Measurements from ENCODE around the gene CACNA1C.

The CACNA1C gene

GRCh38 chr12:2495417-2496112, 442.8 kb downstream of the CACNA1C start:
- DNase-seq, result no peak

GRCh38 chr12:2498964-2499500, 446.2 kb downstream of the CACNA1C start:
- no peak for DNase-seq

DNA sequence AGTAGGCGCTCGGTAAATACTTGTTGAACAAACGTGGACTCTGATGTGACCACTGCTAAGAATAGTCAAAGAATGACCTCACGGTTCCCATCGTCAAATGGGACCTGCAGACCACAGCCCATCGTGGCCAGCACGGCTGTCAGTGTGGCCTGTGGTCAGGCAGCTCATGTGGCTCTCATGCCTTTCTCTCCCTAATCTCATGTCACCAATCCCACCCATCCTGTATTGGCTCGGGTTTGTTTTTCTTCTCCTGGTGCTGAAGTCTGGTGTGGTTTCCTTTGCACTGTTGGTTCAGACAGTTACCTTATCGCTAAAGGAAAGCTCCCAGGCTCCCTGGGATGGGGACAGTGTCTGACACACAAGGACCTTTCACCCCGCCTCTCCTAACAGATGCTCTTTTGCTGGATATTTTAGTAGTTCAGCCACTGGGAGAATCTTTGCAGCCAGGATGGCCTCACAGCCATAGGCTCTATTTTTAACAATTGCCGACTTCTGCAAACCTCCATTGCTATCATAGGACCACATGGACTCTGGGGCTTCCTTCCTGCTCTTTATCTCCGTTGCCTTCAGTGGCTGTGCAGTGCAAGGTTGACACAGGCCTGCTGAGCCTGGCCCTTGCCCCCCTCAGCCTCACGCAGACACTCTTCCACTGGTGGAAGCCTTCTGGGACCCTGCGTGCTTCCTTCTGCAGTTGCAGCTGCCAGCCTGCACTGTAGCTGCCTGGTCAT, 448.8 kb downstream of the CACNA1C start:
- DNase-seq, result no peak

- DNase-seq, result no peak
Measured at GRCh38 chr12:2503036-2503435, 450.2 kb downstream of the CACNA1C start.

DNA sequence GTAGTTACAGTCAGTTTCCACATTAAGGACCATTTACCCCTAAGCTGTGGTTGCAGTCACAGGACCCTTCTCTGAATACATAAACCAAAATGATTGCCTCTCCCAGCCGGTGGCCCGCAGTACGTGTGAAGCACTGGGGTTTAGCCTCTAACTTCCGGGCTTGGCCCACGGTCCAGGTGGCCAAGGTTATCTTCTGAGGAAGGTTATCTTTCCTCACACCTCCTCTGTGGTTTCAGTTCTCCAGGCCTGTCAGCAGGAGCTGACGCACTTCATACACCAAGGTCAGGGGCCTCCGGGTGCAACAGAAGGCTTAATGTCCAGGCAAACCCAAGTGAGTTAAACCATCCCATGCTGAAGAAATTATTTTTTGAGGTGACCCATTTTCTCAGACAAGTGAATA, 451.0 kb downstream of the CACNA1C start:
- DNase-seq, result no peak

GRCh38 chr12:2504577-2504976, 451.8 kb downstream of the CACNA1C start:
- DNase-seq, result no peak

DNA sequence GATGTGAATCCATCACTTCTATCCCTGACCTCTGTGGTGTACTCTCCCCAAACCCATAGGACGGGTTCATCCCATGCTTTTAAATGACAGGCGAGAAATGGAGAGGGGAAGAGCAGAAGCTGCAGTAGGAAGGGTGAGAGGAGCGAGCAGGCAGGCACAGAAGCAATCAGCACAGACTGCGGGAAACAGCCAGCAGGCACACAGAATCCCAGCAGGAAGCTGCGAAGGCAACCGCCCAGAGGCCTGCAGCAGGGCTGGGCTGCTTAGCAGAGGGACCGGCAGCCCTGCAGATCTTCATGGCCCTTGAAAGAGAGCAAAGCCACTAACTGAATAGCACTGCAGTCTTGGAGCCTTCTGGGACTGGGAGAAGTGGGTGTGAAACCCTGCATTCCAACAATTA, 455.0 kb downstream of the CACNA1C start:
- DNase-seq, result no peak

- DNase-seq, result no peak
Measured at GRCh38 chr12:2509137-2509536, 456.4 kb downstream of the CACNA1C start.

- no peak for DNase-seq
Measured at GRCh38 chr12:2510045-2510444, 457.3 kb downstream of the CACNA1C start.

DNA sequence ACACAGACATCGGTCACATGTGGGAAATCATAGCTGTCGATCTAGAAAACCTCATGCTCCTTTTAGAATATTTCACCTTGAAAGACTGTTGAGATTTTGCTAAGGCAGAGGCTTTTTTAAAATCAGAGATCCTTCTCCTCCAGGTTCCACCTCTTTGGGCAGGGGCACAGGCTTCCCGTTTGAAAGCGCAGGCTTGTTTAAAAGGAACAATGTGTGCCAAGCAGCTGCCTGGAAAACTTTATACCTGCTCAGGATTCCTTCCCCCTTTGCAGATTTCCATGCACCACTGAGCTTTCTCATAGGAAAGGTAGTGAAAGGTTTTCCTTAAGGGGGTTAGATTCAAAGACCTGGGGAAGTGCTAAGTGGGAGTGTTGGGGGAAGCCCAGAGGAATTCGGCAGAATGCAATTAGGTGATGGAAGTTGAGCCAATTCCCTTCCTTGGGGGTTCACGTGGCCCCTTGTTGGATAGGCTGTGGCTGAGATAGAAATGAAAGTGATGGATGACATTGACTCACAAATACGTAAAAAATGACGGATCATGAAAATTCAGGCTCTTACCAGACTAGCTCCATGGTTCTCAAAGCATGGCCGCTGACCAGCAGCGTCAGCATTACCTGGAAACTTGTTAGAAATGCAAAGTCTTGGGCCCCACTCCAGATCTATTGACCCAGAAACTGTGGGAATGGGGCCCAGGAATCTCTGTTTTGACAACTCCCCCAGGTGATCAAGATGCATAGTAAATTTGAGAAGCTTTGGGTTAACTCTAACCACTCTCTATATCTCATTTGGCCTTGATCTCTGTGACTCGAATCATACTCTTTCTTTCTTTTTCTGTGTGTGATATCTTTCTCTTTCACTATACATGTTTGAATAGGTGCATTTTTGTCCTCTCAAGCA, 460.6 kb downstream of the CACNA1C start:
- no peak for DNase-seq

- DNase-seq, result no peak
Measured at GRCh38 chr12:2514038-2514340, 461.2 kb downstream of the CACNA1C start.

DNA sequence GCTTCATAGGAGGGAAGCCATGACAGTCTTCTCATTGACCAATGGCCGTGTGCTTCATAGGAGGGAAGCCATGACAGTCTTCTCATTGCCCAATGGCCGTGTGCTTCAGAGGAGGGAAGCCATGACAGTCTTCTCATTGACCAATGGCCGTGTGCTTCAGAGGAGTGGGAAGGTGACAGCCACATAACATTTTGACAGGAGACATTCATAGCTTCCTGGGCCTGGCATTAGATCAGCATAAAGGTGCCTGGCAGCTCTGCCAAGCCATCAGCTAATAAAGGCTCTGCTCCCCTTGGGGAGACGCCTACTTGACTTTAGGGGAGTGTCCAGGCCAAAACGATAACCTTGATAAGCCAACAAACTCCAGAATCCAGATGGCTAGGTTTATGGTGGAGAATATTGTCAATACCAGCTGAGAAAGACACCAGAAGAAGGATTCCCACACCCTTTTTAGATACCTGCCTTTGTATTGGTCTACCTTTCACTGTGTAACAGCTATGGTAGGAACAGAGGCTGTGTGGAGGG, 468.0 kb downstream of the CACNA1C start:
- no peak for DNase-seq

DNA sequence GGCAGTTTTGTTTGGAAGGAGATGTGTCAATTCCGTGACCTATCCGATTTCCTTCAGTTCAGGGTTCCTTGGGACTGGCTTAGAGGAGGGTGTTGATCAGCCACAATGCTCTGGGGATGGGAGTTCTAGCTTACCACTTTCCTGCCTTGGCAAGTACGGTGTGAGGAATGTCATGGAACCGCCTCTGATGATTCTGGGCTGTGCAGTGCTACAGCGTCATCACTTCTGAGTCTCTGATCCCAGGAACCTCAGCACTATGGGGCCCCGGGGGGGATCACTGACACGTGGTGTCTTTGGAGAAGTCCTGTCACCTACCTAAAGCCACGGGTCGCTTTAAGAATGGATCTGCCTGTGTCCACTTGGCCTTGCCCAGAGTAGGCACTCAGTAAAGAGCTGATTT, 470.5 kb downstream of the CACNA1C start:
- no peak for DNase-seq

DNA sequence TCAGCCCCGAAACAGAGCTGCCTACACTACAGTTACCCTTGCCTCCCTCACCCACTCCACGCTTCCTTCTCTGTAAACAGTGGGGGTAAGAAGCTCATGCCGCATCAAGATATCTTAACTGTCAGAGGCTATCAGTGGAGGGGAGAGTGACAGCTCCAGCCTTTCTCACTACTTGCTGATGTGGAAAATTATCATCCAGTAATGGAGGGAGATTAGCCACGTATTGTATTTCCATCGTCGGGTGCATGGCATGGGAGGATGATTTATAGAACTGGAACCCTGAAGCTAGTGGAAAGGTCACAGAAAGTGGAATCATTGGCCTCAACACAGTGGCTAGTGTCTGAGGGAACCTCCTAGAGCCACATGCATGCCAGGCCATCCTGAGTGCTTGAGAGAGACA, 471.1 kb downstream of the CACNA1C start:
- no peak for DNase-seq

DNA sequence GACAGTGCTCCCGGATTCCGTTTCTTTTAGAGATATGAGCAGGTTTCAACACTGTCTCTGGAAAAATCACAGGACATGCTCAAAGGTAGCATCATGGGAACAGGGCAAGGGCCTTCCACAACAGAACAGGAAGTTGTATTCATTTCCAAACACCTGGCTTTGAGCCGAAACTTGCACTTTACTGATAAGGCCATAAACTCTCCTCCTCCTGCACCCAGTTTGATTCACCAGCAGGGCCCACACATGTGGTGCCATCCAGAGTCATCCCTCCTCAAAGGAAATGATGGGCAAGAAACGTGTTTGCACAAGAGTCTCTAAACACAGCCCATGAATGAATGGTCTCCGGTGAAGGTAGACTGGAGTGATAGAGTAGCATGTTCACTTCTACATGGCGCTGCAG, 473.6 kb downstream of the CACNA1C start:
- DNase-seq, result no peak

DNA sequence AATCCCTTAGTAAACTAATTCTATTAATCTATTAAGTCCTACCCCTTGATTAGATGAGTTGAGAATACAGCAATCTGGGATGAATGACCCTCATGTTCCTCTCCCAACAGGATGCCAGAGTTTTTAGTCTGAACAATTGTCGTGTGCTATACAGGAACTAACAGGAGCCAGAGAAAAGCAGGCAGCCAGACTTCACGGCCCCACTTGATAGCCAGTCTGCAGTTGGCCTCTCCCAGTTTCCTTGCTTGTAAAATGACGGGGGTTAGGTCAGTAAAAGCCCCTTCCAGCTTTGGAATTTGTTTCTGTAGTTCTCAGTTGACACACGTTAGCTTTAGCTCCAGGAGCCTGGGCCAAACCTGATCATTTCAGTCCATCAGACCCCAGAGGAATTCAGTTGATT, 475.2 kb downstream of the CACNA1C start:
- no peak for DNase-seq

DNA sequence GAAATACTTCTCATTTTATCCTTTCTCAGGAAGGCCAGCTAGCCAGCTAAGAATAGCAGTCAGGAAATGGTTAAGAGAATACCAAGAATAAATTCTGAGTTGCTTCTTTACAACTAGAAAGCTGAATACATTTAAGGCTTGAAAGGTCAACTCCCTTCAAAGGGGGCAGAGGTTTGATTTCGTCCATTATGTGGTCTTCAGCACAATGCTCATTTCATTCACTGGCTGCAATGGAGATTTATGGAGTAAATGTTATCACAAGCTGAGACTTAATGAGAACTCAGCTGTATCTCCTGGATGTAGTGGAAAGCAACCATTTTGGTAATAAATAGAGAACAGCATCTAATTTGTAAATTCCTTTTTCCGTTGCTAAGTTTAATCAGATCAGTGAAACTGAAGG, 477.0 kb downstream of the CACNA1C start:
- DNase-seq, result no peak

DNA sequence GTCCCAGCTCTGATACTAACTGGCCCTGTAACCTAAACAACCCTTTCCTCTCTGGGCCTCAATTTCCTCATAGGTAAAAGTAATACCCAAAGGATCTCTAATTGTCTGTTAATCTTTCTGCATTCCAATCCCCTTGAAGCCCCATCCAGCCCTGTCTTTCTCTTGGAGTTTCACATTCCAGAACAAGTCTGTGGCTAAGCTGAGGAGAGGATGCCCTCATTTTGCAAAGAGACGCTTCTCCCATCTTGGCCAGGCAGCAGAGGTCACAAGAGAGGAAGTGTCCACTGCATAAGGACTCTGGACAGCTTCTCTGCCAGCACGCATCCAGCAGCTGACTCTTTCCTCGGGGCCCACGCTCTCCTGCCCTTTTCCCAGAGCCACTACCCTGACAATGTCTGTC, 478.6 kb downstream of the CACNA1C start:
- no peak for DNase-seq

DNA sequence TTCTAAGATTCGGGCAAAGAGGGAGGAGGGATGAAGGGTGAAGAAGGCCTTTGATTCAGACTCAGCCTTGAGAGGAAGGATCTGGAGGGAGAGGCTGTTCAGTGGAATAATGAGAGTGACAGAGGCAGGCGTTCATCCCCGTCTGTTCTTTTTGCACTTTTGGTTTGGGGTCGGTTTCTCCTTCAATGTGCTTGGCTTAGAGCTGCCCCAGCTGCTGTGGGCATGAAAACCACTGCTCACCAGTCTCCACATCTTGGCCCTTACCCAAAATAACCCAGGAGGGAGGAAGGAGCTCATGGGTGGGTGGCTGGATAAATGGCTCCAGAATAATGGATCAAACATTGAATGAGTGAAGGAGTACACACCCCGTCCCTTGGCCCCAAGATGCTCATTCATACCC, 480.2 kb downstream of the CACNA1C start:
- no peak for DNase-seq

GRCh38 chr12:2535583-2536204, 482.9 kb downstream of the CACNA1C start:
- no peak for DNase-seq

DNA sequence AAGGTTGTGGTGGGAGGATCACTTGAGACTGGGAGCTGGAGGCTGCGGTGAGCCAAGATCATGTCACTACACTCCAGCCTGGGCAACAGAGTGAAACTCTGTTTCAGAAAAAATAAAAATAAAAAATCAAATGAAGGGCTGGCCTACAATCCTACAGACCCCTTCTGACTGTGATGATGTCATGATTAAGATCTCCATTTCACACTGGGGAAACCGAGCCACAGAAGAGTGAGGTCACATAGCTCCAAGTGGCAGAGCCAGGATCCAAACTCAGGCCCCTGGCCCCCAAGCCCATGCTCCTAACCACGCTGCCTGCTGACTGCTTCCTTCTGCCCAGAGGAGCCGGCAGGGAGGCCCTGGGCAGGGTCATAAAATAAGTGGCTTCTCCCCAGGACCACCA, 483.9 kb downstream of the CACNA1C start:
- DNase-seq, result no peak

- DNase-seq, result no peak
Measured at GRCh38 chr12:2537868-2538541, 485.2 kb downstream of the CACNA1C start.
